Upper lobe of left lung (tissue), 4 donors: ENCODE data around the gene DUSP18.

Experiments
- CTCF ChIP-seq, 6 experiments: fragments of 450-650 bp in 4 of 6; fragments of 200-600 bp in 2 of 6; sonication (generic) in 2 of 6; IDR thresholded peaks; one replicate each; pipeline ENCODE4 v1.5.1; 2016 to 2019; ENCODE audit warnings: antibody characterized with exemption in 6 of 6
- EP300 ChIP-seq, 4 donors: sonication (generic); formaldehyde crosslinking; IDR thresholded peaks; one replicate each; pipeline ENCODE4 v1.5.1; 2017; ENCODE audit warnings: antibody characterized with exemption in 4 of 4, control low read depth in 2 of 4
- POLR2A ChIP-seq, 4 donors: fragments of 450-650 bp; IDR thresholded peaks; one replicate each; pipeline ENCODE4 v1.5.1; 2016 to 2017; ENCODE audit warnings: antibody characterized with exemption in 4 of 4, mild to moderate bottlenecking in 2 of 4
- POLR2AphosphoS5 ChIP-seq, 2 donors: sonication (generic); formaldehyde crosslinking; IDR thresholded peaks; one replicate each; pipeline ENCODE4 v1.5.1; 2017; ENCODE audit warnings: antibody characterized with exemption in 2 of 2

DNA sequence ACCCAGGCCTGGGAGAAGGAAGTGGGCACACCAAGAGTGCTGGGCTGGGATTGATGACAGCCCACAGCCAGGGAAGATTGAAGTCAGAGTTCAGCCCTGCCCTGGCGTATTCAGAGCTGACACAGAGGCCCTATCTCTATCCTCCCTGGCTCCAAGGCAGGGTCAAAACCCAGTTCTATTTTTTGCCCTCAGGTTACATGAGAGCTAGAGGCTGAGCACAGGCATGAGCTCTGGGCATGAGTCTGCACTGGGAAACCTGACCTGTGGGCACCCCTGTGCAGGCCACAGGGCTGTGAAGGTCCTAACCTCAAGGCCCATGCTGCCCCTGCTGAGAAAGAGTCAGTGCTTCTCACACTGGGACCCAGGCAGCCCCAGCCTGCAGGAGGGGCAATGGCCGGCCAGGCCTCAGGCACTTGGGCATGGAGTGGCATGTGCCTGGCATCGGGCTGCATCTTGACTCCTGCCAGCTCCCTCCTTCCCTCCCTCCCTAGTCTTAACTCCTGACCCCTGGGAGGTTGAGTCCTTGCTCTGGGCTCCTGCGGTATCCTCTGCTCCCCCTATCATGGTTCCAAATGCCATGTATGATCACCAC is 26.7 kb downstream of the DUSP18 start:
- TF ChIP-seq POLR2A (IDR thresholded peaks at IDR 0.05) (no peak), POLR2AphosphoS5 (IDR thresholded peaks at IDR 0.05) (no peak), EP300 (IDR thresholded peaks at IDR 0.05) (no peak), CTCF (IDR thresholded peaks at IDR 0.05) (no peak)
